ENCODE measurements around the gene TTLL8.

- TF ChIP-seq CTCF (IDR thresholded peaks at IDR 0.05): no peak
- TF ChIP-seq POLR2A (IDR thresholded peaks at IDR 0.05): no peak
These were observed 62.0 kb downstream of the TTLL8 start for GRCh38 chr22:49996119-49996517.
